Body of pancreas (tissue), 4 donors: Measurements from ENCODE around the gene HIF1A. TPM values are rescaled to one million over a fixed set of nuclear protein-coding genes. Genes with fewer than 3 reads are reported as not detected.

ENCODE experiments used
- ATAC-seq: fragments of 150-250 bp; one replicate; pipeline ENCODE4 v1.9.1; 2016
- DNase-seq, 4 donors: peaks; one replicate each; pipeline ENCODE4 v3.0.0-alpha.2; 2019
- H3K27ac ChIP-seq, 4 donors: fragments of 200-600 bp; sonication (generic); 1 replicate in 3 of 4; 2 replicates in 1 of 4; pipeline versions ENCODE4 v1.5.1 to v1.6.1; 2016 to 2019; ENCODE audit warnings: mild to moderate bottlenecking in 1 of 4, mixed read lengths in 1 of 4, moderate library complexity in 1 of 4
- H3K27me3 ChIP-seq, 2 donors: fragments of 200-600 bp; sonication (generic); one replicate each; pipeline ENCODE4 v1.6.0; 2016; ENCODE audit warnings: mild to moderate bottlenecking in 1 of 2
- H3K36me3 ChIP-seq, 2 donors: fragments of 200-600 bp; sonication (generic); replicated peaks in 1 of 2; 2 replicates each; pipeline ENCODE4 v1.5.1; 2016; ENCODE audit warnings: low read depth in 2 of 2; ENCODE audit not compliant: insufficient read depth in 1 of 2
- H3K4me1 ChIP-seq: fragments of 200-600 bp; sonication (generic); one replicate; pipeline ENCODE4 v1.6.0; 2016
- H3K4me3 ChIP-seq, 2 donors: fragments of 200-600 bp; sonication (generic); 1 replicate in 1 of 2; 2 replicates in 1 of 2; pipeline ENCODE4 v1.5.1; 2016 to 2019
- H3K9me3 ChIP-seq, 3 donors: fragments of 200-600 bp; sonication (generic); 1 replicate in 2 of 3; 2 replicates in 1 of 3; pipeline ENCODE4 v1.5.1; 2016
- POLR2A ChIP-seq, 3 donors: fragments of 450-650 bp; IDR thresholded peaks; one replicate each; pipeline ENCODE4 v1.6.1; 2016; ENCODE audit warnings: antibody characterized with exemption in 3 of 3, mild to moderate bottlenecking in 2 of 3
- WGBS, 2 donors: methylation state at CpG; one replicate each; pipeline ENCODE4 v1.1.5; 2017; 5-methylcytosine and 5-hydroxymethylcytosine counted together
- intact Hi-C: fragments of 100-400 bp; cut with DNase I; formaldehyde crosslinking; loops from one replicate; pipeline ENCODE4 v1.15.1; 2023
- total RNA-seq, 2 donors: library from RNA; depleted of rRNA; stranded (reverse); fragments of >200 nt; gene quantifications; one replicate each; pipeline ENCODE4 v1.1.0, GENCODE V29; 2016
- TF ChIP-seq, protein P1 (sequence below), 7 experiments: fragments of 450-650 bp in 4 of 7; fragments of 200-600 bp in 3 of 7; sonication (generic) in 3 of 7; IDR thresholded peaks; one replicate each; pipeline ENCODE4 v1.5.1; 2016 to 2019; ENCODE audit warnings: antibody characterized with exemption in 7 of 7

HIF1A gene
- total RNA-seq, 2 donors from 2014 or later, result 36.8 to 66.9 TPM

DNA sequence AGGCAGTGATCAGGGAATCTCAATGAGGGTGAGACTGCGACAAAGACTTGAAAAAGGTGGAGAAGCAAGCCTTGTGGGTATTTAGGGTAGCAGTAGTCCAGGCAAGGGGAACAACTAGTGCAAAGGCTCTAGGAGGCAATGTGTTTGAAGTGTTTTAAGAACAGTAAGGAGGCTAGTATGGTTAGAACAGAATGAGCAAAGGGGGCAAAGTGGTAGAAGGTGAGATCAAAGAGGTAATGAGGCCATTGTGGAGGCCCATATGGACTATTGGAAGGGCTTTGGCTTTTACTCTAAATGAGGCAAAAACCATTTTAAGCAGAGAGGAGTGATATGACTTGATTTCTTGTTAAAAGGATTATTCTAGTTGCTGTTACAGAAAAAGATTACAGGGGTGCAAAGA lies 16.8 kb downstream of the HIF1A start:
- intact Hi-C loops, result no loop called here
- no peak for ATAC-seq
- 95% methylated on average over 1 of the region's 1 CpG for WGBS, 2 donors
- H3K36me3 ChIP-seq, result no peaks in the 10 kb centered on the region
- peaks cover 53% of the 10 kb centered on the region for H3K4me1 ChIP-seq
- no peak for DNase-seq
- no peaks in the 10 kb centered on the region for H3K27me3 ChIP-seq
- no peak for TF ChIP-seq POLR2A (IDR thresholded peaks at IDR 0.05)
- TF ChIP-seq, protein P1, sequence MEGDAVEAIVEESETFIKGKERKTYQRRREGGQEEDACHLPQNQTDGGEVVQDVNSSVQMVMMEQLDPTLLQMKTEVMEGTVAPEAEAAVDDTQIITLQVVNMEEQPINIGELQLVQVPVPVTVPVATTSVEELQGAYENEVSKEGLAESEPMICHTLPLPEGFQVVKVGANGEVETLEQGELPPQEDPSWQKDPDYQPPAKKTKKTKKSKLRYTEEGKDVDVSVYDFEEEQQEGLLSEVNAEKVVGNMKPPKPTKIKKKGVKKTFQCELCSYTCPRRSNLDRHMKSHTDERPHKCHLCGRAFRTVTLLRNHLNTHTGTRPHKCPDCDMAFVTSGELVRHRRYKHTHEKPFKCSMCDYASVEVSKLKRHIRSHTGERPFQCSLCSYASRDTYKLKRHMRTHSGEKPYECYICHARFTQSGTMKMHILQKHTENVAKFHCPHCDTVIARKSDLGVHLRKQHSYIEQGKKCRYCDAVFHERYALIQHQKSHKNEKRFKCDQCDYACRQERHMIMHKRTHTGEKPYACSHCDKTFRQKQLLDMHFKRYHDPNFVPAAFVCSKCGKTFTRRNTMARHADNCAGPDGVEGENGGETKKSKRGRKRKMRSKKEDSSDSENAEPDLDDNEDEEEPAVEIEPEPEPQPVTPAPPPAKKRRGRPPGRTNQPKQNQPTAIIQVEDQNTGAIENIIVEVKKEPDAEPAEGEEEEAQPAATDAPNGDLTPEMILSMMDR (IDR thresholded peaks at IDR 0.05), result no peak
- no peaks in the 10 kb centered on the region for H3K9me3 ChIP-seq
- no peak overlapping the region for H3K27ac ChIP-seq
- no peak overlapping the region for H3K4me3 ChIP-seq

DNA sequence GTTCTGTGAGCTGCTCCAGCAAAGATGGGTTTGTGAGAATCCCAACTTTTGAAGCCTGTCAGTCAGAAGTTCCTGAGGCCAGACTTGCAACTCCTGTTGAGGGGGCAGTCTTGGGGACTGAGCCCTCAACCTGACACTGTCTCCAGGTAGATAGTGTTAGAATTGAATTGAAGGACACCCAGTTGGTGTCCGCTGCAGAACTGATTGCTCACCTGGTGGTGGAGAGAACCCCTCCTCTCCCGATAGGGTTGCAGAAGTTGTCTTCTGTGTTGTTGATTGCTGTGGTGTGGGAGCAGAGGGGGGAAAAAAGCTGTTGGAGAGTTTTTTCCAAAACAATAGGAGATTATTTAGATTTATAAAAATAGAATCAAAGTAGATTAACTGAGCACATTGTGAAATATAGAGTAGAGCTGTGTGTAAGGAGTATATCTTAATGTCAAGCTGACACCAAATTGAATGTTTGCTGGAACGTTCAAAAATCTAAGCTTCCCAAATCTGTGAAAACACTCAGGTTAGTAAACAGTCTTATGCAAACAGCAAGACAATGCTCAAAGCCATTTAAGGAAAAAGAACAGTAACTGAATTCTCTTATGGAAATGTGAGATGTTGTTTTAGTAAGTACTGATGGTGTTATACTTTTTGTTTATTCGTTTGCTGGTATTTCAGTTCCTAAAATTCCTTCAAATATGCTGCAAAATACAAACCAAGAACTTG lies 18.6 kb downstream of the HIF1A start:
- H3K9me3 ChIP-seq, result no peaks in the 10 kb centered on the region
- intact Hi-C loops, result no loop called here
- TF ChIP-seq, protein P1 (IDR thresholded peaks at IDR 0.05), result no peak
- TF ChIP-seq POLR2A (IDR thresholded peaks at IDR 0.05), result no peak
- DNase-seq (no peak), ATAC-seq (no peak)
- no peak overlapping the region for H3K27ac ChIP-seq
- H3K4me3 ChIP-seq, result no peak overlapping the region
- H3K27me3 ChIP-seq, result no peaks in the 10 kb centered on the region
- 30 to 43% methylated on average over 4 of the region's 4 CpGs for WGBS, 2 donors
- peaks cover 55% of the 10 kb centered on the region for H3K4me1 ChIP-seq
- no peaks in the 10 kb centered on the region for H3K36me3 ChIP-seq

DNA sequence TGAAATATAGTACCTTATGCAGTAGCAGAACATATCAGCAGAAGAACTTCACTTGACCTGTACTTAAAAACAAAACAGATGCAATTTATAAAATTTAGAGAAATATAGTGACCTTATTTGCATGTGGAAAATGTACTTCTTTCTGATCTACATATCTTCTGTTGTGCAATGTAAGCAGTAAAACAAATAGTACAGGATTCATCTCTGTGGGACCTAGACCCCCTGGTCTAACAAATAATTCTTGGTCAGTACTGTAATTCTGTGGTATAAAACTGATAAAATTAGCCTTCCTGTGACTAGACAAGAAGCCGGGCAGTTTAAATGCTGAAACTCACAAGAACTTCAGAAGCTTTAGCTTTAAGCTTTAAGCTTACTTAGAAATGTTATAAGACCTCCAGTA lies 21.6 kb downstream of the HIF1A start:
- H3K4me3 ChIP-seq, result no peak overlapping the region
- H3K27ac ChIP-seq, result peak overlapping the region in 1 of 4 donors; percentile 2
- TF ChIP-seq POLR2A (IDR thresholded peaks at IDR 0.05), result no peak
- TF ChIP-seq, protein P1 (IDR thresholded peaks at IDR 0.05), result no peak
- no peaks in the 10 kb centered on the region for H3K9me3 ChIP-seq
- H3K27me3 ChIP-seq, result no peaks in the 10 kb centered on the region
- H3K4me1 ChIP-seq, result peaks cover 62% of the 10 kb centered on the region
- ATAC-seq, result no peak
- DNase-seq, result no peak
- 81 to 86% methylated on average over 1 of the region's 1 CpG for WGBS, 2 donors
- peaks cover 0 to 2% of the 10 kb centered on the region in 2 donors for H3K36me3 ChIP-seq
- intact Hi-C loops, result no loop called here

DNA sequence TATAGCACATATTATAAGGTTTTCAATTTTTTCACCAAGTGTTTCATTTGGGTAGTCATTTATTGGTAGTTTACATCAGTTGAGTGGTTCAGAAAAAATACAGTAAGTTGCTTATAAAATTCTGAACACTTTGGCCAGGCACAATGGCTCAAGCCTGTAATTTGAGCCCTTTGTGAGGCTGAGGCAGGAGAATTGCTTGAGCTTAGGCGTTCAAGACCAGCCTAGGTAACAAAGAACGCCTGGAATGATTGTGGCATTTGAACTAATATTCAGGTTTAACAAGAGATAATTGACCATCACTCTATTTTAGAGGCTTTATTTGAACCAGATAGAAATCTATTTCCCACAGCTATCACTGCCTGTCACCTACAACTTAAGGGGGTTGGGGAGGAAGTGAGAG lies 22.7 kb downstream of the HIF1A start:
- no peak for ATAC-seq
- H3K27me3 ChIP-seq, result no peaks in the 10 kb centered on the region
- H3K9me3 ChIP-seq, result no peaks in the 10 kb centered on the region
- intact Hi-C loops, result no loop called here
- no peak for DNase-seq
- TF ChIP-seq, protein P1 (IDR thresholded peaks at IDR 0.05), result no peak
- TF ChIP-seq POLR2A (IDR thresholded peaks at IDR 0.05), result no peak
- H3K27ac ChIP-seq, result no peak overlapping the region
- peaks cover 57% of the 10 kb centered on the region for H3K4me1 ChIP-seq
- WGBS, 2 donors, result 79 to 89% methylated on average over 2 of the region's 2 CpGs
- no peak overlapping the region for H3K4me3 ChIP-seq
- H3K36me3 ChIP-seq, result peaks cover 0 to 2% of the 10 kb centered on the region in 2 donors
